ENCODE results near the gene SLU7. TPM values are rescaled to one million over a fixed set of nuclear protein-coding genes. Genes with fewer than 3 reads are reported as not detected.

SLU7 gene
- total RNA-seq, 1 donor = 75.6 TPM

DNA sequence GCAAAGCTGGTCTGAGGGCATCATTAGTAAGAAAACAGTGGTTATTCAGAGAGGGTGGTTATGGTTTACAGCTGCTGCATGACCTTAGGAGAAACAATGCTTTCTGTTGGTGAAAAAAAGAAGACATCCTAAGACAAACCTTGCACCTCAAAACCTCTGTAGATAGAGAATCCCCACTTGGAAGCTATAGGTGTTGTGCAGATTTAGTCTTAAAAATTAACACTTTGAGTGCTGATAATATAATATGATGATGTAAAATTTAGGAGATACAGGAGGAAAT, 1.4 kb upstream of the SLU7 start:
- H4K20me1 ChIP-seq (ENCODE audit: insufficient read depth, low read length) = no peaks in the 10 kb centered on the region
- TF ChIP-seq CTCF (IDR thresholded peaks at IDR 0.05; ENCODE audit: extremely low read depth, low read depth, low read length) = no peak
- no peaks in the 10 kb centered on the region for H3K27me3 ChIP-seq (ENCODE audit: insufficient read depth, low read length)
- no peaks in the 10 kb centered on the region for H3K9me3 ChIP-seq (ENCODE audit: low read depth, low read length)
- H3K79me2 ChIP-seq (ENCODE audit: insufficient read depth, low read length) = peaks cover 67% of the 10 kb centered on the region
- DNase-seq (ENCODE audit: insufficient read length, low spot score, missing footprints) = no peak
- H3K4me3 ChIP-seq (ENCODE audit: insufficient read depth, low read length) = no peak overlapping the region
- peaks cover 45% of the 10 kb centered on the region for H3K4me1 ChIP-seq (ENCODE audit: insufficient read depth, low read length)
- no peaks in the 10 kb centered on the region for H3K36me3 ChIP-seq (ENCODE audit: insufficient read depth, low read length)
- no peak overlapping the region for H3K27ac ChIP-seq (ENCODE audit: low read depth, low read length)
- peak overlapping the region; percentile 77 for H2AFZ ChIP-seq (ENCODE audit: low read length)
- peak overlapping the region; percentile 99 for H3K4me2 ChIP-seq (ENCODE audit: insufficient read depth, low read length)

GRCh38 chr5:160419458-160420330, 813 bp upstream of the SLU7 start:
- H3K4me2 ChIP-seq (ENCODE audit: insufficient read depth, low read length) = peak overlapping the region; percentile 99
- no peaks in the 10 kb centered on the region for H4K20me1 ChIP-seq (ENCODE audit: insufficient read depth, low read length)
- no peak for TF ChIP-seq CTCF (IDR thresholded peaks at IDR 0.05; ENCODE audit: extremely low read depth, low read depth, low read length)
- no peaks in the 10 kb centered on the region for H3K9me3 ChIP-seq (ENCODE audit: low read depth, low read length)
- H3K36me3 ChIP-seq (ENCODE audit: insufficient read depth, low read length) = peaks cover 4% of the 10 kb centered on the region
- peaks cover 61% of the 10 kb centered on the region for H3K79me2 ChIP-seq (ENCODE audit: insufficient read depth, low read length)
- peak overlapping the region; percentile 94 for H3K4me3 ChIP-seq (ENCODE audit: insufficient read depth, low read length)
- H3K27me3 ChIP-seq (ENCODE audit: insufficient read depth, low read length) = no peaks in the 10 kb centered on the region
- H3K27ac ChIP-seq (ENCODE audit: low read depth, low read length) = peak overlapping the region; percentile 95
- peaks cover 45% of the 10 kb centered on the region for H3K4me1 ChIP-seq (ENCODE audit: insufficient read depth, low read length)
- peak overlapping the region; percentile 91 for H2AFZ ChIP-seq (ENCODE audit: low read length)
- DNase-seq (ENCODE audit: insufficient read length, low spot score, missing footprints) = no peak

- H4K20me1 ChIP-seq (ENCODE audit: insufficient read depth, low read length) = no peaks in the 10 kb centered on the region
- TF ChIP-seq CTCF (IDR thresholded peaks at IDR 0.05; ENCODE audit: extremely low read depth, low read depth, low read length) = no peak
- peak within 1 kb of the TSS; percentile 92 for H3K27ac ChIP-seq (ENCODE audit: low read depth, low read length)
- H3K4me2 ChIP-seq (ENCODE audit: insufficient read depth, low read length) = peak within 1 kb of the TSS; percentile 98
- H3K79me2 ChIP-seq (ENCODE audit: insufficient read depth, low read length) = peaks cover 38% of the 10 kb centered on the region
- peaks cover 34% of the 10 kb centered on the region for H3K36me3 ChIP-seq (ENCODE audit: insufficient read depth, low read length)
- no peaks in the 10 kb centered on the region for H3K9me3 ChIP-seq (ENCODE audit: low read depth, low read length)
- H3K4me1 ChIP-seq (ENCODE audit: insufficient read depth, low read length) = peaks cover 11% of the 10 kb centered on the region
- H3K27me3 ChIP-seq (ENCODE audit: insufficient read depth, low read length) = no peaks in the 10 kb centered on the region
- peak within 1 kb of the TSS; percentile 93 for H2AFZ ChIP-seq (ENCODE audit: low read length)
- H3K4me3 ChIP-seq (ENCODE audit: insufficient read depth, low read length) = peak within 1 kb of the TSS; percentile 86
- DNase-seq (ENCODE audit: insufficient read length, low spot score, missing footprints) = peak; percentile 97
Measured at GRCh38 chr5:160399402-160400353, 19.2 kb downstream of the SLU7 start, which contains the start of gene FAM200C. TSS of gene FAM200C (minus strand) at chr5:160400054. CDS start at chr5:160395490, 4,564 bp downstream.
